Muscle of arm (tissue), 12 donors: ENCODE data around the gene PRIM1. TPM values are rescaled to one million over a fixed set of nuclear protein-coding genes. Genes with fewer than 3 reads are reported as not detected.

Experiments
- polyA plus RNA-seq, 12 donors: library from polyadenylated mRNA; unstranded; fragments of 120-200 nt; gene quantifications; one replicate each; pipeline ENCODE4 v1.2.1, GENCODE V29; 2013; ENCODE audit not compliant: insufficient read length in 12 of 12

PRIM1 gene
- polyA plus RNA-seq, 12 donors = 10.1 to 27.3 (median 13.7) TPM; not detected in 2

Other genes starting within 250 kb of the PRIM1 start
- 10 to 100 TPM in 11 of 12 donors, not detected in 1; 13.3 to 71.1 (median 26.4) TPM for gene RBMS2, start 230.5 kb downstream of the PRIM1 start, polyA plus RNA-seq
- 100 to 1,000 TPM in 3 of 12 donors, 10 to 100 TPM in 9; 31.6 to 842 (median 46.7) TPM for gene BAZ2A, start 122.0 kb downstream of the PRIM1 start, polyA plus RNA-seq
- gene ATP5F1B, start 106.3 kb downstream of the PRIM1 start, polyA plus RNA-seq = 100 to 1,000 TPM in 11 of 12 donors, not detected in 1; 327 to 788 (median 683) TPM
- gene PTGES3, start 64.0 kb downstream of the PRIM1 start, polyA plus RNA-seq = 100 to 1,000 TPM in 11 of 12 donors, not detected in 1; 189 to 255 (median 216) TPM
- gene NACA, start 27.0 kb downstream of the PRIM1 start, polyA plus RNA-seq = 1,000 to 10,000 TPM in 11 of 12 donors, 100 to 1,000 TPM in 1; 260 to 2,150 (median 1,740) TPM
- gene HSD17B6, start 11.0 kb upstream of the PRIM1 start, polyA plus RNA-seq = 1 to 10 TPM in 1 of 12 donors, under 1 TPM in 9, not detected in 2; 0.28 to 1.4 (median 0.35) TPM
- 1 to 10 TPM in 1 of 12 donors, under 1 TPM in 9, not detected in 2; 0.24 to 1.1 (median 0.42) TPM for gene SDR9C7, start 182.1 kb upstream of the PRIM1 start, polyA plus RNA-seq
- gene RDH16, start 205.3 kb upstream of the PRIM1 start, polyA plus RNA-seq = under 1 TPM in 10 of 12 donors, not detected in 2; 0.13 to 0.74 (median 0.34) TPM